Measurements from ENCODE around the gene LRRC74B. TPM values are rescaled to one million over a fixed set of nuclear protein-coding genes. Genes with fewer than 3 reads are reported as not detected.
A peak's percentile ranks its signal among the peaks of the same experiment; 100 is the strongest.
"Not testable (repeated sequence)": the region's sequence is repeated elsewhere in the genome, so short reads cannot be mapped to it uniquely, and the experiment has no call there.

The LRRC74B gene
- total and polyA plus RNA-seq, 2 experiments from 2014 or later, result 0.20 to 0.52 TPM

DNA sequence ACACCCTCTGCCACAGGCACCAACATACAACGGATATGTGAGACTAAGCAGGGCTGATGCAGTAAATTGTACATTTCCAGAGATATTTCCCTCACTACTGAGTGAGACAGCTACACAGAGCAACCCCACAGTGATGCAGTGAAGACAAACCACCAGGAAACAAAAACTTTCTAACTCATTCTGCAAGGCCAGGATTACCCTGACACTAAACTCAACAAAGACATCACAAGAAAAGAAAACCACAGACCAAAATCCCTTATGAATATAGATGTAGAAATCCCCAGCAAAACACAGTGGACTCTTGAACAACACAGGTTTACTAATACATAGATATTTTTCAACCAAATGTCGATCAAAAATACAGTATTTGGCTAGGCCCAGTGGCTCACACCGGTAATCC lies 11.9 kb upstream of the LRRC74B start:
- Histone ChIP-seq H3K4me1 (ENCODE audit: insufficient read depth) (peaks cover 17% of the 10 kb centered on the region), H3K4me3 (no peak overlapping the region), H3K27me3 (no peaks in the 10 kb centered on the region), H3K79me2 (no peaks in the 10 kb centered on the region), H3K9me3 (ENCODE audit: low read depth) (no peaks in the 10 kb centered on the region), H2AFZ (no peak overlapping the region), H3K4me2 (no peak overlapping the region), H3K36me3 (replicated peaks; ENCODE audit: insufficient read depth, low read depth) (no peaks in the 10 kb centered on the region), H3K27ac (no peak overlapping the region), H3K9me2 (replicated peaks; ENCODE audit: insufficient read depth) (no peaks in the 10 kb centered on the region), H4K20me1 (ENCODE audit: insufficient read depth, poor library complexity, severe bottlenecking) (no peaks in the 10 kb centered on the region)
- TF ChIP-seq, protein P1, sequence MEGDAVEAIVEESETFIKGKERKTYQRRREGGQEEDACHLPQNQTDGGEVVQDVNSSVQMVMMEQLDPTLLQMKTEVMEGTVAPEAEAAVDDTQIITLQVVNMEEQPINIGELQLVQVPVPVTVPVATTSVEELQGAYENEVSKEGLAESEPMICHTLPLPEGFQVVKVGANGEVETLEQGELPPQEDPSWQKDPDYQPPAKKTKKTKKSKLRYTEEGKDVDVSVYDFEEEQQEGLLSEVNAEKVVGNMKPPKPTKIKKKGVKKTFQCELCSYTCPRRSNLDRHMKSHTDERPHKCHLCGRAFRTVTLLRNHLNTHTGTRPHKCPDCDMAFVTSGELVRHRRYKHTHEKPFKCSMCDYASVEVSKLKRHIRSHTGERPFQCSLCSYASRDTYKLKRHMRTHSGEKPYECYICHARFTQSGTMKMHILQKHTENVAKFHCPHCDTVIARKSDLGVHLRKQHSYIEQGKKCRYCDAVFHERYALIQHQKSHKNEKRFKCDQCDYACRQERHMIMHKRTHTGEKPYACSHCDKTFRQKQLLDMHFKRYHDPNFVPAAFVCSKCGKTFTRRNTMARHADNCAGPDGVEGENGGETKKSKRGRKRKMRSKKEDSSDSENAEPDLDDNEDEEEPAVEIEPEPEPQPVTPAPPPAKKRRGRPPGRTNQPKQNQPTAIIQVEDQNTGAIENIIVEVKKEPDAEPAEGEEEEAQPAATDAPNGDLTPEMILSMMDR (IDR thresholded peaks at IDR 0.05; ENCODE audit: poor library complexity), result no peak
- no peak for TF ChIP-seq EZH2 (IDR thresholded peaks at IDR 0.05; ENCODE audit: borderline replicate concordance)
- no peak for TF ChIP-seq EZH2phosphoT487 (IDR thresholded peaks at IDR 0.05; ENCODE audit: low read depth, severe bottlenecking, unreplicated experiment)
- 93% methylated on average over 3 of the region's 3 CpGs for WGBS (ENCODE audit: low lambda C conversion rate, missing lambda C conversion rate)
- DNase-seq (ENCODE audit: low spot score), result no peak

DNA sequence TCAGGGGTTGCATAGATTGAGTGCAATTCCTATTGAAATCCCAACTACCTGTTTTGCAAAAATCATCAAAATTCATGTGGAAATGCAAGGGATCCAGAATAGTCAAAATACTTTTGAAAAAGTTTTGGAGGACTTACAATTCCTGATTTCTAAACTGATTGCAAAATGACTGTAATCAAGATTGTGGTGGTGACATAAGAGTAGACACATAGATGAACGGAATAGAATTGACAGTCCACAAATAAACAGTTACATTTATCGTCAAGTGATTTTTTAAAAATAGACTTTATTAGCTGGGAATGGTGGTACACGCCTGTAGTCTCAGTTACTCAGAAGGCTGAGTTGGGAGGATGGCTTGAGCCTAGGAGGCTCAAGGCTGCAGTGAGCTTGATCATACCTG lies 10.8 kb upstream of the LRRC74B start:
- Histone ChIP-seq H3K4me1 (ENCODE audit: insufficient read depth) (peaks cover 17% of the 10 kb centered on the region), H3K79me2 (no peaks in the 10 kb centered on the region), H4K20me1 (ENCODE audit: insufficient read depth, poor library complexity, severe bottlenecking) (no peaks in the 10 kb centered on the region), H3K9me3 (ENCODE audit: low read depth) (no peaks in the 10 kb centered on the region), H2AFZ (no peak overlapping the region), H3K4me2 (no peak overlapping the region), H3K9me2 (replicated peaks; ENCODE audit: insufficient read depth) (no peaks in the 10 kb centered on the region), H3K36me3 (replicated peaks; ENCODE audit: insufficient read depth, low read depth) (no peaks in the 10 kb centered on the region), H3K27me3 (no peaks in the 10 kb centered on the region), H3K4me3 (no peak overlapping the region), H3K27ac (no peak overlapping the region)
- 95% methylated on average over 3 of the region's 3 CpGs for WGBS (ENCODE audit: low lambda C conversion rate, missing lambda C conversion rate)
- no peak for TF ChIP-seq EZH2 (IDR thresholded peaks at IDR 0.05; ENCODE audit: borderline replicate concordance)
- TF ChIP-seq, protein P1 (IDR thresholded peaks at IDR 0.05; ENCODE audit: poor library complexity), result no peak
- no peak for TF ChIP-seq EZH2phosphoT487 (IDR thresholded peaks at IDR 0.05; ENCODE audit: low read depth, severe bottlenecking, unreplicated experiment)
- DNase-seq (ENCODE audit: low spot score), result no peak

DNA sequence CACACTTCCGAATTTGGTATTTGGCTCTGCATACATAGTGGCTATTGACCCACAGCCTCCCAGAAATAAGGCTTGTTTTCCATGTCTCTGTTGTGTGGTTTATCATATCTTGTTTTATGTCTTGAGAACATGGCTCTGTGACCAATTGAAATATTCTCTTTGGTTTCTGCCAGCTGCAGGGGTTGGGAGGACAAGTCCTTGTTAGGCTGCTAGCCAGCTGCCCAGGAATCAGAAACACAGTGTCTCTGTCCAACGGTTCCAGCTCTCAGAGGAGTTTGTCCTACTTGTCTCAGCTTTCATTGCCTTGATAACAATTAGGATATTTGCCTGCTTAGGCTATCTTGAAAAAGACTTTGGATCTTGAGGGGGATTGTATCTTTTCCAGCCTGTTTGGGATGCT lies 7.3 kb upstream of the LRRC74B start:
- no peaks in the 10 kb centered on the region for H3K36me3 ChIP-seq (replicated peaks; ENCODE audit: insufficient read depth, low read depth)
- no peak overlapping the region for H2AFZ ChIP-seq
- H3K27me3 ChIP-seq, result no peaks in the 10 kb centered on the region
- no peaks in the 10 kb centered on the region for H3K9me3 ChIP-seq (ENCODE audit: low read depth)
- 63% methylated on average over 2 of the region's 2 CpGs for WGBS (ENCODE audit: low lambda C conversion rate, missing lambda C conversion rate)
- peak overlapping the region; percentile 60 for H3K27ac ChIP-seq
- no peak overlapping the region for H3K4me2 ChIP-seq
- H3K4me1 ChIP-seq (ENCODE audit: insufficient read depth), result no peaks in the 10 kb centered on the region
- TF ChIP-seq EZH2phosphoT487 (IDR thresholded peaks at IDR 0.05; ENCODE audit: low read depth, severe bottlenecking, unreplicated experiment) (no peak), EZH2 (IDR thresholded peaks at IDR 0.05; ENCODE audit: borderline replicate concordance) (no peak)
- TF ChIP-seq, protein P1 (IDR thresholded peaks at IDR 0.05; ENCODE audit: poor library complexity), result no peak
- no peak overlapping the region for H3K4me3 ChIP-seq
- no peaks in the 10 kb centered on the region for H3K9me2 ChIP-seq (replicated peaks; ENCODE audit: insufficient read depth)
- no peaks in the 10 kb centered on the region for H4K20me1 ChIP-seq (ENCODE audit: insufficient read depth, poor library complexity, severe bottlenecking)
- DNase-seq (ENCODE audit: low spot score), result no peak
- no peaks in the 10 kb centered on the region for H3K79me2 ChIP-seq

DNA sequence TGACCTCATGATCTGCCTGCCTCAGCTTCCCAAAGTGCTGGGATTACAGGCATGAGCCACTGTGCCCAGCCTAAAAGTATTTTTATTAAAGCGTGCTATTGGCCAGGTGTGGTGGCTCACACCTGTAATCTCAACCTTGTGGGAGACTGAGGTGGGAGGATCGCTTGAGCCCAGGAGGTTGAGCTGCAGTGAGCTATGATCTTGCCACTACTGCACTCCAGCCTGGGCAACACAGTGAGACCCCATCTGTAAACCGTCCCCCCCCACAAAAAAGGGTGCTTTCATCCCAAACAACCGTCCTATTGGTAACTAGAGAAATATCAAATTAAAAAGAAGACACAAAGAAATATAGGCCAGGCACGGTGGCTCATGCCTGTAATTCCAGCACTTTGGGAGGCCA lies 6.6 kb upstream of the LRRC74B start:
- not testable (repeated sequence) for H3K4me1 ChIP-seq (ENCODE audit: insufficient read depth); H2AFZ ChIP-seq; H3K27ac ChIP-seq; H3K79me2 ChIP-seq; H3K4me3 ChIP-seq; H4K20me1 ChIP-seq (ENCODE audit: insufficient read depth, poor library complexity, severe bottlenecking); H3K9me2 ChIP-seq (replicated peaks; ENCODE audit: insufficient read depth); DNase-seq (ENCODE audit: low spot score); H3K27me3 ChIP-seq; H3K36me3 ChIP-seq (replicated peaks; ENCODE audit: insufficient read depth, low read depth); H3K4me2 ChIP-seq; H3K9me3 ChIP-seq (ENCODE audit: low read depth)
- WGBS (ENCODE audit: low lambda C conversion rate, missing lambda C conversion rate), result 96% methylated on average over 5 of the region's 5 CpGs

Data from hepatocyte (in vitro differentiated cells).